ENCODE data around the gene CACNA1E.
"Not testable (repeated sequence)": the region's sequence is repeated elsewhere in the genome, so short reads cannot be mapped to it uniquely, and the experiment has no call there.

Gene CACNA1E

DNA sequence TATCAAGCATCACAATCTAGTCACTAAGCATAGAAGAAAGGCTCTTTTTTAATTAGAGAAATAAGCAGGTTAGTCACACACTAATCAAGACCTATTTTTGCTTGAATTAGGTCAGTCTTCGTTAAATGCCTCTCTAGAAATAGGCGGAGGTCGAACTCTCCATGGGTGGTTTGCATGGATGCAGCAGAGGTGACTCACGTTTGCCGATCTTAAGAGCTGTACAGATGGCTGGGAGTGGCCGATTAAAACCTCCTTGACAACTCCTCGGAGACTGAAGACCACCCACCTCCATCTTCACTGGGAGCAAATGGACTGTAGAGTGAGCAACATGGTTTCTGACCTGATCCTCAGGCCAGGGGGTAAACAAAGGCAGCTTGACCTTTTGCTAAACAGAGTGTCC lies 328.9 kb downstream of the CACNA1E start:
- DNase-seq (ENCODE audit: low spot score): no peak
- CTCF ChIA-PET: no interaction called here
- POLR2A ChIA-PET (ENCODE audit: low non-redundant PET): no interaction called here

GRCh38 chr1:181813266-181813665 lies 329.9 kb downstream of the CACNA1E start:
- TF ChIP-seq, protein P1, sequence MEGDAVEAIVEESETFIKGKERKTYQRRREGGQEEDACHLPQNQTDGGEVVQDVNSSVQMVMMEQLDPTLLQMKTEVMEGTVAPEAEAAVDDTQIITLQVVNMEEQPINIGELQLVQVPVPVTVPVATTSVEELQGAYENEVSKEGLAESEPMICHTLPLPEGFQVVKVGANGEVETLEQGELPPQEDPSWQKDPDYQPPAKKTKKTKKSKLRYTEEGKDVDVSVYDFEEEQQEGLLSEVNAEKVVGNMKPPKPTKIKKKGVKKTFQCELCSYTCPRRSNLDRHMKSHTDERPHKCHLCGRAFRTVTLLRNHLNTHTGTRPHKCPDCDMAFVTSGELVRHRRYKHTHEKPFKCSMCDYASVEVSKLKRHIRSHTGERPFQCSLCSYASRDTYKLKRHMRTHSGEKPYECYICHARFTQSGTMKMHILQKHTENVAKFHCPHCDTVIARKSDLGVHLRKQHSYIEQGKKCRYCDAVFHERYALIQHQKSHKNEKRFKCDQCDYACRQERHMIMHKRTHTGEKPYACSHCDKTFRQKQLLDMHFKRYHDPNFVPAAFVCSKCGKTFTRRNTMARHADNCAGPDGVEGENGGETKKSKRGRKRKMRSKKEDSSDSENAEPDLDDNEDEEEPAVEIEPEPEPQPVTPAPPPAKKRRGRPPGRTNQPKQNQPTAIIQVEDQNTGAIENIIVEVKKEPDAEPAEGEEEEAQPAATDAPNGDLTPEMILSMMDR (conservative IDR thresholded peaks at IDR 0.05; ENCODE audit: low read depth): no peak
- POLR2A ChIA-PET (ENCODE audit: low non-redundant PET): no interaction called here
- CTCF ChIA-PET: no interaction called here

More for the DNA sequence above, 328.9 kb downstream of the CACNA1E start:
- TF ChIP-seq, protein P1 (conservative IDR thresholded peaks at IDR 0.05; ENCODE audit: low read depth): no peak
- no peak overlapping the region for H3K27ac ChIP-seq

GRCh38 chr1:181816608-181817007 lies 333.3 kb downstream of the CACNA1E start:
- CTCF ChIA-PET: no interaction called here
- no peak overlapping the region for H3K27ac ChIP-seq
- POLR2A ChIA-PET (ENCODE audit: low non-redundant PET): no interaction called here
- no peak for DNase-seq (ENCODE audit: low spot score)
- TF ChIP-seq, protein P1 (conservative IDR thresholded peaks at IDR 0.05; ENCODE audit: low read depth): no peak

More at GRCh38 chr1:181813266-181813665, 329.9 kb downstream of the CACNA1E start:
- H3K27ac ChIP-seq: no peak overlapping the region
- DNase-seq (ENCODE audit: low spot score): no peak

DNA sequence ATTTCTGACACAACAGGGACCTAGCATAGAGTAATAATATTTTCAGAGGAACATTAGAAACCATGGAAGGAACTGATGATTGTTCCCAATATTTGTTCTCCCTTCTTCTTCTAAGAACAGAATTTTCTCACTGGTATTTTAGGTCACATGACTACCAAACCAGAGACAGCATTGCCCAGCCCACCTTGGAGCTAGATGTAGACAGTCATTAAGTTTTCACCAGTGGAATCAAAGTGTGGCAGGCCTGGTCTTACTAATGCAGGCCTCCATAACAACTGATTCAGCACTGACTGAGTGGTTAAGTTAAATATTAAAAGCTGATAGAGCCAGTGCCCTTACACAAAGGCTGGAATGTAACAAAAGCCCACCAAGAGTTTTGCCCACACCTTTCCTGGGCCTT lies 333.8 kb downstream of the CACNA1E start:
- DNase-seq (ENCODE audit: low spot score): no peak
- no peak overlapping the region for H3K27ac ChIP-seq
- CTCF ChIA-PET: no interaction called here
- TF ChIP-seq, protein P1 (conservative IDR thresholded peaks at IDR 0.05; ENCODE audit: low read depth): no peak
- POLR2A ChIA-PET (ENCODE audit: low non-redundant PET): no interaction called here

GRCh38 chr1:181818459-181818858 lies 335.1 kb downstream of the CACNA1E start:
- ChIA-PET POLR2A (ENCODE audit: low non-redundant PET) (no interaction called here), CTCF (no interaction called here)
- TF ChIP-seq, protein P1 (conservative IDR thresholded peaks at IDR 0.05; ENCODE audit: low read depth): no peak
- H3K27ac ChIP-seq: no peak overlapping the region
- DNase-seq (ENCODE audit: low spot score): no peak

- DNase-seq (ENCODE audit: low spot score): no peak
- ChIA-PET POLR2A (ENCODE audit: low non-redundant PET) (no interaction called here), CTCF (no interaction called here)
- H3K27ac ChIP-seq: no peak overlapping the region
- TF ChIP-seq, protein P1 (conservative IDR thresholded peaks at IDR 0.05; ENCODE audit: low read depth): no peak
Observed at GRCh38 chr1:181818943-181819342, 335.6 kb downstream of the CACNA1E start.

- POLR2A ChIA-PET (ENCODE audit: low non-redundant PET): no interaction called here
- TF ChIP-seq, protein P1 (conservative IDR thresholded peaks at IDR 0.05; ENCODE audit: low read depth): no peak
- H3K27ac ChIP-seq: no peak overlapping the region
- CTCF ChIA-PET: no interaction called here
- DNase-seq (ENCODE audit: low spot score): no peak
Observed at GRCh38 chr1:181821701-181822100, 338.4 kb downstream of the CACNA1E start.

DNA sequence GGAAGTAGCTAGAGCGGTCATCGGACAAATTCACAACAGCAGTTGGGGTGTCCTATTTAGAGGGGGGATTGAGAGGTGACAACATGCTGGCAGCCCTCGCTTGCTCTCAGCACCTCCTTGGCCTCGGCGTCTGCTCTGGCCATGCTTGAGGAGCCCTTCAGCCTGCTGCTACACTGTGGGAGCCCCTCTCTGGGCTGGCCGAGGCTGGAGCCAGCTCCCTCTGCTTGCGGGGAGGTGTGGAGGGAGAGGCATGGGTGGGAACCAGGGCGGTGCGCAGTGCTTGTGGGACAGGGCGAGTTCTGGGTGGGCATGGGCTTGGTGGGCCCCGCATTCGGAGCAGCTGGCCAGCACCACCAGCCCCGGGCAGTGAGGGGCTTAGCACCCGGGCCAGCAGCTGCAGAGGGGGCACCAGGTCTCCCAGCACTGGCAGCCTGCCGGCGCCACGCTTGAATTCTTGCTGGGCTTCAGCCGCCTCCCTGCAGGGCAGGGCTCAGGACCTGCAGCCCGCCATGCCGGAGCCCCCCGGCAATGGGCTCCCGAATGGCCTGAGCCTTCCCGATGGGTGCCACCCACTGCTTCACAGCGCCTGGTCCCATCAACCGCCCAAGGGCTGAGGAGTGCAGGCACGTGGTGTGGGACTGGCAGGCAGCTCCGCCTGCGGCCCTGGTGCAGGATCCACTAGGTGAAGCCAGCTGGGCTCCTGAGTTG lies 349.0 kb downstream of the CACNA1E start:
- DNase-seq (ENCODE audit: low spot score); CTCF ChIA-PET; H3K27ac ChIP-seq; POLR2A ChIA-PET (ENCODE audit: low non-redundant PET): not testable (repeated sequence)
